Middle frontal gyrus (tissue), 1 donor: Measurements from ENCODE around the gene MBOAT1.
"Not testable (repeated sequence)": the region's sequence is repeated elsewhere in the genome, so short reads cannot be mapped to it uniquely, and the experiment has no call there.

Source experiments
- DNase-seq: peaks from one replicate; pipeline ENCODE4 v3.0.0-alpha.2; 2015; ENCODE audit warnings: low spot score; ENCODE audit errors: extremely low spot score

Gene MBOAT1

DNA sequence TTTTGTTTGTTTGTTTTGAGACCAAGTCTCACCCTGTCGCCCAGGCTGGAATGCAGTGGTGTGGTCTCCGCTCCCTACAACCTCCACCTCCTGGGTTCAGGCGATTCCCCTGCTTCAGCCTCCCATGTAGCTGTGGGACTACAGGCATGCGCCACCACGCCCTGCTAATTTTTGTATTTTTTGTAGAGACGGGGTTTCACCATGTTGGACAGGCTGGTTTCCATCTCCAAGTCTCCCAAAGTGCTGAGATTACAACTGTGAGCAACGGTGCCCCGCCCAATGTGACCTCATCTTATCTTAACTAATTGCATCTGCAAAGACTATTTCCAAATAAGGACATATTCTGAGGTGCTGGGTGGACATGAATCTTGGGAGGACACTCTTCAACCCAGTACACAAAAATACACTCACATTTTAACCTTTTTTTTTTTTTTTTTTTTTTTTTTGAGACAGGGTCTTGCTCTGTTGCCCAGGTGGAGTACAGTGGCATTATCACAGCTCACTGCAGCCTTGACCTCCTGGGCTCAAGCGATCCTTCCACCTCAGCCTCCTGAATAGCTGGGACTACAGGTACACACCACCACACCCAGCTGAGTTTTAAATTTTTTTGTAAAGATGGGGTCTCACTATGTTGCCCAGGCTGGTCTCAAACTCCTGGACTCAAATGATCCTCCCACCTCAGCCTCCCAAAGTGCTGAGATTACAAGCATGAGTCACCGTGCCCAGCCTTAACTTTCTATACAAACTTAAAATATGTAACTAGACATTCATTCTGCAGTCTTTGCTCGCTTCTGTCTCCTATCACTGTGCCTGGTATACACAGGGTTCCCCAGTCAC is 72.9 kb downstream of the MBOAT1 start:
- DNase-seq, result not testable (repeated sequence)

DNA sequence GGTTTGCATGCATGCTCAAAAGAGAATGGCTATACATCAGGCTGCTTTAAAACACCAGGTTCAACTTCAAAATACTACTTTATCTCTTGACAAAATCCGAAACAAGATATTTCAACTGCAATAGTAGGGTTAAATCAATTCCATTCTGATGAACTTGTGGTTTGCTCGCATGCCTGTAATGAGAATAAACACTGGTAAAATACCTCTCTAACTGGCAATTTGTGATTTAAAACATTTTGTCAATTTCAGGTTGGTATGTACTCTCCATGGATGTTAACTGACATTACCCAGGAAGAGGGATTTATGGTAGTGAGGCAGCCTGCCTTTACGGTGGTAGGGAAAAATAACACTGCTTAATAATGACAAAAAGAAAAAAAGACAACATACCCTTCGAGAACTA is 74.4 kb downstream of the MBOAT1 start:
- DNase-seq, result no peak

DNA sequence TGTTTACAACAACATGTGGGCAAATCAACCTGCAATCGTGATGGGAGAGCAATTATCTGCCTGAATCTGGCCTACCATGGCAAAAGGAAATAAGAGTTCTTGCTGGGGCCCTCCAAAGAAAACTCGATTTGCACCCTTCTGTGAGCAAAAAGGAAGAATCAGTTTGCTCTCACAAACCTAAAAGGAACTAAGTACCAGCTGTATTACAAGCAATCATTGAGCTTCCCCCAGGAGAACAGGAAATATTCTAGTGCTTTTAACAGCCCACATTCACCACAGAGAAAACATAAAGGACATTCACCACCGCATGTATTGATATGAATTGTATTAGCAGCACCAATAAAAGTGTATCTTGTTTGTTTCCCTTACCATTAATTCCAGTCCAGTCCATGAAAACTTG is 75.0 kb downstream of the MBOAT1 start:
- no peak for DNase-seq

DNA sequence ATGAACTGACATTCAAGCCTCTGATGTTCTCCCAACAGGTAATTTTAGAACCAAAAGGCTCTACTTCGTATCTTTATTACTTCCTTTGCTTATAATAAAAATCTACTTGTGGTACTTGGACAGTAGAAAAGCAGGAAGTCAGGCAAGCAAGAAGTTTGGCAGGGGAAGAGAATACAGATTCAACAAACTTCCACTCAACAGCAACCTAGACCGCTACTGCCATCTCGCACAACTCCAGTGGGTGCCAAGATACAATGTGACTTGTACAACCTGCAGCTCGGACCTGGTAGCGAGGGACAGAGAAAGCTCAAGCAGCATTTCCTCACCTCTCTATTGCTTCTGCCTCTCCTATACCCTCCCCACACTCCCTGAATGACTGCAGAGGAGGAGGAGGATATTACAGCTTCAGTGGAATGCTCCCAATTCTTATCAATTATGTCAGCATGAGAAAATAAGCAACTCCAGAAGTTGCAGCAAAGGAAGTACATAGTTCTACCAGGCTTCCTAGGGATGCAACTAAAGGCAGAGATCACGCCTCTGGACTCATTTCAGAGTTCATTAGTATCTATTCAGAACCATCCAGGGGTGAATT is 76.5 kb downstream of the MBOAT1 start:
- no peak for DNase-seq

DNA sequence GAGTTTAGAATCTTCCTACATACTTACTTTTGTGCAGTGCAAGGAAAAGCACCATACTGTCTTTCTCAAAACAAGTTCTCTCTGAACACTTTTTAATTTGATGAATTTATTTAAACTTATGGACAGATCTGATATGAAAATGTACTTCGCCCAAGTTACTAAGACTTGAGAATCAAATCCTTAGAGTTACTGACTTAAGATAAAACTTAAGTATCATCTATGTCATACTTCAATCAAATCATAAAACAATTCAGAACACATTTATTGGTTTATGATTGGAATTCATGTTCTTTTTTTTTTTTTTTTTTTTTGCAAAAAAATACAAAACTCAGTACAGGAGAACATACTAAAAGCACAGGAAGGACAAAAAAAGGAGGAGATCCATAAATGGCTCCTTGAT is 77.7 kb downstream of the MBOAT1 start:
- no peak for DNase-seq

DNA sequence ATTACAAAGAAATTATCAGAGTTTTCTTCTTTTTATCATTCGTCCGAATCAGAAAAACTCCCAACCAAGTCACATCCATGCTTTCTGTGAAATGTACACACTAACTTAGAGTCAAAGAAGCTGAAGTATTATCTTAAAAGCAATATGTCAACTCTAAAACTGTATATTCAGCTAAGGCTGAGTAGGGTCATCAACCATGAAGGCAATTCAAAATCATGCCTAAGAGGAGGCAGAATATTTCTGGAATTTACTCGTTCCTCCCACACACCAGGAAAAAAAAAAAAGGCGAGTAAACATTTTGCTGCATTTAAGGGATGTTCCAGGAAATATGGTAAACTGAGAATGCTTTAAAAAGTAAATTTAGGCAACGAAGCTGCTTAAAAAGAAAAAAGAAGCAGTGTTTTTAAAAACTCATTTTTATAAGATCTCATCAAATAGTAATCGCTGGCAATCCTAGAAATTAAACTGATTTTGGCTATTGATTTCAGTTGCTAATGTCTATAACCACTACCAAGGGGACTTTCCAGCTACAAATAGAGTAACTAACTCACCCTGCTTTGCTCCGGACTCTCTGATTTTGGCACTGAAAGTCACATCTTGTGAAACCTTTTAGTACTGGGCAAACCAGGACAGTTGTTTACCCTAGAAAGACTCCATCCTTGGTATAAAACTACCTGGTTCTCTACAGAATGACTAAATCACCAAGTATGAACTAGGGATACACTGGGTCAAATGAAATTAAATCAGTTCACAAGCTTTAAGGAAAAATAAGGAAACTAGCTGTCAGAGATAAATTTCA is 82.8 kb downstream of the MBOAT1 start:
- no peak for DNase-seq

DNA sequence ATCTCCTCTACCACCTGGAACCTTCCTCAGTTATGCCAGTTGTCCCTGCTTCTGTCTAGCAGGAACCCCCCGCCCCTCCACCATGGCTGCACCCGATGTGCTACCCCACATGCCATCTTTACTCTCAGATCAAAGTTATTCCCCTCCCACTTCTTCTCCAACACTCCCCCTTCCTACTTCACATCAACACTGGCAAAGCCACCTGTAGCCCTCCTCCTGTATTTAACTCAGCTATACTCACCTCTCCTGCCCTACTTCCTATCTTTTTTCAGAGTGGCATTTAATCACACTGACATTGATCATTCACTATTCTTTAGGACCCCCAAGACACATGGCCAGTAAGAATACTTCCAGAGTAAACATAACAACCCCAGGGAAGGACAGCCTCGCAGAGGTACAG is 84.3 kb downstream of the MBOAT1 start:
- no peak for DNase-seq

DNA sequence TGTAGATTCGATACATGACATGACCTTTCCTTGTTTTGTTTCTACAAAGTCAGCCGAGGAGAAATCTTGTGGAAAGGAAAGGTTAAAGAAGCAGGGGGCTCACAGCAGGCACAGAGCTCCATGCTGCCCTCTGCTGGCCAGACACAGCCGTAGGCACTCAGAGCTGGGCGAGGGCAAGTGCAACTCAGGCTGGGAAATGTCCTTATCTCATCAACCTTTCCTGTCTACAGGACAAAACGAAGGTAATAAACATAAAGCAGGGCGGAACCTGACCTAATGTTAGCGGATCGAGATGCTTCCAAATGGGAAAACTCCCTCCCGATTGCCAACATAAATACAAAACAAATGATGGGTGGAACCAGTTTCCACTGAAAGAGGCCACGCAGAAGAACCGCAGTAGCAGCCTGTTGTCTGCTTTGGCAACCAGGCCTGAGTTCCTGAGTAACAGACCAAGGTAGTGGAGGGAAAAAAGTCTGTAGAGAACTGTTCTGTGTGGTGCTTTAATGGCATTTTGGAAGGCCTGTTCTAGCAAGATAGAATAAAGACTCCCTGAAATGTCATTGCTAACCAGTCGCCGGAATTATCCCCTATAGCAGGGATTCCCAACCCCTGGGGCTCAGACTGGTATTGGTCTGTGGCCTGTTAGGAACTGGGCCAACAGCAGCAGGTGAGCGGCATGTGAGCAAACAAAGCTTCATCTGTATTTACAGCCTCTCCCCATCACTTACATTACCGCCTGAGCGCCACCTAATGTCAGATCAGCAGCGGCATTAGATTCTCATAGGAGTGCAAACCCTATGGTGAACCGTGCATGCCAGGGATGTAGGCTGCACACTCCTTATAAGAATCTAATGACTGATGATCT is 85.2 kb downstream of the MBOAT1 start:
- no peak for DNase-seq

DNA sequence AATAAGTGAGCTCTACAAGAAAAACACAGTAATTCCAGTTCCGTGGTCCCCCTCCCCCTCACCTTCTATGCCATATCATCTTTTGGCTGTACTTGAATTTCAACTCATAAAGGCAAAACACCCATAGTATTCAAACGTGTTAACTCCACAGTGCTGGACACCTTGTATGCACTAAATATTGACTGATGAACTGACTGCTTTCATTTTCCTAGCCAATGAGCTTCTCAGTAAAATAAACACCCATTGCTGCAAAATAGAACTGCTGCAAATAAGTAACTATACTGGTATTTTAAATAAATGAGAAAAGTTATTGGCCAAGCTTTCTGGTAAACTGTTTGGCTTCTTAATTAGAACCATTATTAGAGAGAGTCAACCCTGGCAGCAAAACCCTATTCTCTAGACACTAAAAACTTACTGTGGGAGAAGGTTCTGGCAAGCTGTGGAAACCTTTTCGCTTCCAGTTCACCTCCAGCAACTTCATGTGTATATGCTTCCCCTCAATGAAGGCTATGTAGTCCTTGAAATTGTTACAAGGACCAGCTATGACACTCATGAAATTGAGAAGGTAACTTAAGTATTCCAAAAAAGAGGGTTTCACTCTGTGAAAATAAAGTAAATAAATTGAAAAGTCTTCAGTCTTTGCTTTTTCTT is 86.0 kb downstream of the MBOAT1 start:
- DNase-seq, result no peak

DNA sequence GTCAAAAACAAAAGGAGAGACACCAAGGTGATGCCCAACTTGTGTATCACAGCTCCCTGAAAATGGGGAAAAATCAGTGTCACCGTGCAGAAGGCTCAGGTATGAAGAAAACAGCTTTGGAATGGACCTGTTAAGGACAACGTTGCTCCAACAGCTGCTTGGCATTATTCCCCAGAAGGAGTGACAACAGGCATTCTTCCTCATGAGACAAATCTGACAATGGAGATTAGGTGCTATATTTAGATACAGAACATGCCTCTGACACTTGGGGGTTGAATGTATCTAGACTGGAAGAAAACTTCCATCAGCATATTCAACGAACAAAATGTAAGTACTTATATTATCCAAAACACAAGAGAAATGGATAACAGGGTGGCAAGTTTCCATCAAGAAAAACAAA is 87.7 kb downstream of the MBOAT1 start:
- no peak for DNase-seq

DNA sequence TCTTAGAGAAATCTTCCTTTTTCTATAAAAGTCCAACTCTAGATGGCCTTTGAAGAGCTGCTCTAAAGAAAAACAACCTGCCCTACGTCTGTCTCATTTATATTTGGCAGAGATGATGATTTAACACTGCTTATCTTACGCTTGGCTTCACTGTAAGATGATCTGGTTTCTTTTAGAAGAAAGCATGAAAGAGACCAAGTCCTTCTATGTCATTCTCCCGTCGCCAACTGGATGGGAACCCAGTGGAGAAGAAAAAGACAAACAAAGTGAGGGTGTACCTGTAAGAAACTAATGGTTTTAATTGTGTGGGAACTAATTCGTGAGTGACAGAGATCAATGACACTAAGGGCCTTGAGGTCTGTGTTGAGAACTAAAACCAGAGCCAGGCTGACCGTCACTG is 92.8 kb downstream of the MBOAT1 start:
- DNase-seq, result no peak

DNA sequence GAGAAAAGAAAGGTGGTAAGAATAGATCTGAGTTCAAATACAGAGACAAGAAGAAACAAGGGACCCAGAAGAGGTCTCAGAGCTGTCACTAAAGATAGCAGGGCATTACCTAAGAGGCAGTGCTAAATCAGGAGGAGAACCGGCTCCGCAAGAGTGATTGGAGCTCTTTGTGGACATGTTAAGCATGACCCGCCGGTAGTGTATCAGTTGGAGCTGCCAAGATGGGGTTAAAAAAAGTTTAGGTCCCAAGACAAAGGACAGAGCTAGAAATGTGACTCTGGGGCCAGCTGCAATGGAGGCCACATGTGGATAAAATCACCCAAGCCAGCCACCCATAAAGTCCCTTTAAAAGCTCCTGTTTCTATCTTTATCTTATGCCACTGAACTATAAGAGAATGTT is 93.4 kb downstream of the MBOAT1 start:
- DNase-seq, result no peak

DNA sequence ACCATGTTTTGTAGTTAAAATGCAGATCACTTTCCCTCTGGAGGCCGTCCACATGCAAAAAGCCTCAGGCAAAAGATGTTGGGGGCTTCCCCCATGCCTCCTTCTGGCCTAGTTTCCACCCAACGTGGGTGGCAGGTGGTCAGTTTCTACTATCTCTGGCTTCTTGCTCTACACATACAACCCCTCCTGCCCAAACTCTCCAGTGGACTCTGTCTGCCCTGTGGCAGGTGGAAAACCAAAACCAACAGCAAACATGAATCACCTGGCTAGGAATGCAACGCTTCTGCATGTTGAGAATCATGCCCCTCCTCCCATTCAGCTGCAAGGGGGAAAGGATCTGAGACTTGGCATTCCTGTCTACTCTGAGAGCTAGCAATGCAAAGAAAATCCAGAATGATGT is 94.8 kb downstream of the MBOAT1 start:
- no peak for DNase-seq

DNA sequence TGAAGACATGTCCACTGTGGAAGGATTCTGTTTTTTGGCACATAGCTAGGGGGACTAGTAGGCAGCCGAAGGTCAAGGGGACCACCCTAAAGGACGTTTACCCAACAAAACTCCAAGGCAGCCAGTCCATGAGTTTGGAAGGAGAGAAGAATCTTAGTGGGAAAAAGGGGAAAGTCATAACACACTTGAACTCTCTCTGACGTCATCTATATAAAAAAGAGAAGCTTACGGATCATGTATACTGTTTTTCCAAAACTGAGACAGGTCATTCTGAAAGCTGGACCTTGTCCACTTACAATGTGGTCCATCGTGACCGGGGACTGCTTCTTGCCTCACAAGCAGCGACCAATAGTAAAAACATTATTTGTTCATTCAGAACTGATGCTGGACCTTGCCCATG is 95.5 kb downstream of the MBOAT1 start:
- DNase-seq, result no peak

DNA sequence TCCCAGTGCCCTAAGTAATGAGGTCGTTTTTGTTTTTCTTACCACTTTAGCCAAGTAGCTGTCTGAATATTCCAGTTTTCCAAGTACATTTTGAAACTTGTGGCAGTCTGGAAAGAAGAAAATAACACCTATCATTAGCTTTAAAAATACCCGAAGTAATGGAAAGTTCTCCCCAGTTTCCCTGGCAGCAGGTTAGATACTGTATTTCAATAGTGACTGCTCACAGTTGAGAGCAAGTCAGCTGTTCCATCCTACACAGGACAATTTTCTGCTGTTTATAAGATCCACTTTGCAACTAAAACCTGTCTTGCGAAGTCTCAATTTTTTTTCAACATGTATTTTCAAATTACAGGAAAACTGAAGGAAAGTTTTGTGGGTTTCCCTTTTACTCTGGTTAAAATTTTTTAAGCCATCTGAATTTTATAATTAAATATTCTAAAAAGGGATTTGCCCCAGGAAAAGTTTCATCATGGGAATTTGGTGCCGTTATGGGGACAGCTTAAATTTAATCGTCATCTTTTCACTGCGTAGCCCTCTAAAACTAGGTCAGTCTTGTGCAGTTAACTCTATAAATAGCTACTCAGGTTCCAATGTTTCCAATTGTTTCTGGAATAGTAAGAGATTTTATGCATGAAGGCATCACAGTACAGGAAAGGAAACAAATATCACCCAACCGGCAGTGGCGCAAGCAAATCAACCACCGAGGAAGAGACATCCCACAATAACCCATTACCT is 96.9 kb downstream of the MBOAT1 start:
- DNase-seq, result no peak

DNA sequence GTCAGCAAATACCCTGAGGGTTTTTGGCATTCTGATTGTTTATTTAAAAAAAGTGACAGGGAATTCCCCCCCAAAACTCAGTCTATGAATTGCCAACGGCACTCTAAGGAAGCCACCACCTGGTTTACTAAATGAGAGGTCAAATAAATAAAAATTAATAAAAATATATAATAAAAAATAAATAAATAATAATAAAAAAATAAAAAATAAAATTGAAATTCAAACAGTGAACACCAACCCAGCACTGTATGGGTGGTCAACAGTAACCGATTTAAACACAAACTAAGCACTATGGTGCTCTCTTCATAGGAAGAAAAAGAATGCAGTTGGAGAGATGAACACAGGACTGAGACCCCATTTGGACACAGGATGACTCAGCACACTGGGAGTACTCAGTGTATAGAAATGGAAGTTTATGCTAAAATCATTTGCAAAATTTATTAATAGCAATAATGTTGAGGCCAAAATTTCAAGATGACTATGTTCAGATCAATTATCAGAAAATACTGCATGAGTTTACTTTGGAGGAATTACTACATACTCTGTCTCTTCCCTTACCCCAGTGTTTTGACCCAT is 98.5 kb downstream of the MBOAT1 start:
- no peak for DNase-seq

DNA sequence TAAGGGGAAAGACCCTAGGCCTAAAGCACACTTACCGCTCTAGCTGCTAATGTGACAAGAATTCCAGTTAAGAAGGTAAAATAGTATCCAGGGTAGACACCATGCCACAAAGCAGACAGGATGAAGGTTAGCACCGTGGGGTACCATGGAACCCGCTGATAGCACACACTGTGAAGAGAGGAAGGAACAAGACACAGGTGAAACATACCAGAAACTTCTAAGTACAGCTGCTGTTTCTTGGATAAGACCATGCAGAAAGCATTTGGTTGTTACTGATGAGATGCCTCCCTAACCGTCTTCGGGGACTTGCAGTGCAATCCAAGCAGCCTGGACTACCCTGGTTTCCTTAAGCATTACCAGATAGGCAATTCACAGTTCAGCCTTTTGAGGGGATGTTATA is 99.4 kb downstream of the MBOAT1 start:
- DNase-seq, result no peak

DNA sequence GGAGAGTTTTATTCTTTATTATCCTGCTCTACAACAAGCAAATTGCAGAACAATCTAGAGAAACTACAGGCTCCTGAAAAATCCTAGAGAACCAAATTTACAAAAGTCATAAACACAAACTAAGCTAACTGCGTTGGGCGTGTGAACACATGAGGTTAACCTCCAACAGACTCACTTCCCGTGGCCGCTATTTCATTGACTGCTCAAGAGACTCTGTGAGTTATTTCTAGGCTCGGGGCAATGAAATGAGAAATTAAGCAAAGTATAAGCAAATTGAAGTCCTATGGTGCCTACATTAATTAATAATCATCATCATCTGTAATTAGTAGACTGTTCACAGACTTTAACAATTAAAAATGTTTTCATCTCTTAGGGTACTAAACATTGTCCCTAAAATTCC is 100.0 kb downstream of the MBOAT1 start:
- no peak for DNase-seq

DNA sequence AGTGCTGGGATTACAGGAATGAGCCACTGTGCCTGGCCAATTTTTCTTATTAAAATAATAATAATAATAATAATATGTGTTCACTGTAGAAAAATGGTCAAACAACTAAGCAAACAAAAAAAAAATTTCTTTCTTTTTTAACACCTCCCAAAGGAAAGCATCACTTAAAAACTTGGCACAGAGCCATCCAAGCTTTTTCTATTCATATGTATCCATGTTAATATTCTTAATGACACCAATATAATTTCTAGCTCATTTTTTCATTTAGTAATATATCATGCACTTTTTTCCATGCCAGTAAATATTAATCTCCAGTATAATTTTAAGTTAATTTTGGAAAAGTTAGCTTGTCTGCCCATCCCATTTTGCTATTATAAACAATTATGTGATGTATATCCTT is 101.8 kb downstream of the MBOAT1 start:
- no peak for DNase-seq

DNA sequence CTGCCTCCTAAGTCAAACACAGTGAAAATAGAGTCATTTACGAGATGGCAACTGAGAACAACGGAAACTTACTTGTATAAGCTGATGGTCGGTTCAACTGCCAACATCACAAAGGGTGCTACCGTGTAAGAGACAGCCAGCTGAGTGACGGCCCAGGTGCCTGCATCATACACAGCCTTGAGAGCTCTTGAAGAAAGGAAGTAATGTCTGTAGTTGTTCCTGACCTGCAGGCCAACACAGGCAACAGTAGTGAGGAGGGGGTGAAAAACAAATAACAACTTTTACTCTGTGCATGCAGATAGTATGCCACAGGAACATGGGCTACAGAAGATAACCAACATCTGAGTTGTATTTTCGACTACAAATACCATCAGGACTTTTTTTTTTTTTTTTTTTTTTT is 102.7 kb downstream of the MBOAT1 start:
- no peak for DNase-seq
